HG03095 (cell line): ENCODE data around the gene TCP10L.
"Not testable (repeated sequence)": the region's sequence is repeated elsewhere in the genome, so short reads cannot be mapped to it uniquely, and the experiment has no call there.

Source experiments
- ATAC-seq: cut with Tn5 transposase; IDR thresholded peaks from one replicate; pipeline ENCODE4 v1.9.1; 2021; ENCODE audit warnings: moderate library complexity; ENCODE audit not compliant: unreplicated experiment

TCP10L gene

DNA sequence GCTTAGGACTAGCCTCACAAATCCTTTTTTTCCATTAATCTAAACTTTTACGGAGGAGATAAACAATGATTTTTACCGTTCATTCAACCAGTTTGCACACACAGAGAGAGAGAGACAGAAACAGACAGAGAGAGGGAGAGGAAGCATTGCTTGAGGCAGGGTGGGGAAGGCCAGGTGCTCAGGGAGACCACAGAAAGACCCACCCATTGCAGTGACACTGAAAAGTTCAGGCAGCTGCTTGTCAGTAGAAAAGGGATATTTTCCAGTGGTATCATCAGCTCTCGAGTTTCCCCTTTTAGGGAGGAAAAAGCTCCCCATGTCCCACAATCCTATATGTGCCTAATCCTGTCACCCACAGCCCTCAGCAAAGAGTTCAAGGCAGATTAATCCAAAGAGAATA is 27.2 kb downstream of the TCP10L start:
- ATAC-seq: no peak

DNA sequence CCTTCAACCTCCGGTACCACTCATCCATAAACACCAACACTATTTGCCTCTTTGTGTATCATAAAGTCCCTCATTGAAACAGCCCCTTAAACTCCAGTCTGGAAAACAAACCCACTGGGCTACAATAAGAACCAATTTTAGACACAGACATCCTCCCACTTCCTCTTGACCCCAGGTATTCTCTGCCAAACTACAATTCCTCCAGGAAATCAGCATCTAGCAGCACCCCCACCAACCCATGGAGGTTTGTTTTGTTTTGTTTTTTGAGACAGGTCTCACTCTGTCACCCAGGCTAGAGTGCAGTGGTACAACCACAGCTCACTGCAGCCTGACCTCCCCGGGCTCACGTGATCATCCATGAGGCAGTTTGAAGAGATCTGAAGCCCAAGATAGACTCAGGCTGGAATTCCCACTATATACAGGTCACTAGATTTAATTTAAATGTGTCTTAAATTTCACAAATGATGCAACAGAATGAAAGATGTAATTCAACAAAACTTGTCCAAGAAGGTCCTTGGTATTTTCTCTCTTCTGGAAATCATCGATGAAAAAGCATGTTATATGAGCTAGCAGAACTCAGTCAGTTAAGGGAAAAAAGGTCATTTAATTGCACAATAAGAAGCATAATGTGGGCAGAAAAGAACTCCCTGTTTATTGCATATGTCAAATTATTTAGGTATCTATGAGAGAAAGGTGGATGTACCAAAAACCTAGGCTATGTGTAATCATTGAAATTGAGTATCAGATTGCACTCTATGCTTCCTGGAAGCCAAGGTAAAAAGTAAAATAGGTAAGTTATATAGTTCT is 30.3 kb downstream of the TCP10L start:
- no peak for ATAC-seq

DNA sequence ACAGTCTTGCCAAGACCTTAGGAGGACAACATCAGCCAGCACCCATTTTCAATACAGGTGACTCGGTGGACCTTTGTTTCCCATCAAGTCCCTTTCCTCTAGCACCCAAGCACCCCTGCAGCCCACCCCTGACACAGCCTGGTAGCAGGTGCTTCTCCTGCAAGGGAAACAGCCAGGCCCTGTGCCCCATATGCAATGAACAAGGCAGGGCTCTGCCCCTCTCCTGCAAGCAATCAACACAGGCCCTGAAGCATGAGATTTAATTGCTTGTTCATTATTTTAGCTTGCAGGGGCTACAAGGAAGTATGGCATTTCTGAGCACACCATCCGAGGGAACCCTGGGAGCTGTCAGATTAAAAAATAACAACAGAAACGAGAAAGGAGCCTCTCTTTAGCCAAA is 35.4 kb downstream of the TCP10L start:
- no peak for ATAC-seq

DNA sequence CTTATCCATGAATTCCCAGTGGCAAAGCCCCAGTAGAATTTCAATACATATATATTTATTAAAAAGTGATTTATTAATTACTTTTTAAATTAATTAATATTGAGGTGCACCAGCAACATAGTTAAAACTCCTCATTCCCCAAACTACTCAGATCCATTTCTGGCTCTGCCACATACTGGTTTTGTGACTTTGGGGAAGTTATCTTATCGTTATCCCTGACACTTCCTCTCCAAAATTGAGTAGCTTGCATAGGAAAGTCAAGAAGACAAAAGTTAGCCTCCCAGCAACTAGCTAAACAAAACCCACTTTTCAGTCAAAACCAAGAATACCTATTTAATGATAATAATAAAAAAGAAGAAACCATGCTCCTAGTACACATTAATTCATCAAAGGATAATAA is 35.9 kb downstream of the TCP10L start:
- no peak for ATAC-seq

DNA sequence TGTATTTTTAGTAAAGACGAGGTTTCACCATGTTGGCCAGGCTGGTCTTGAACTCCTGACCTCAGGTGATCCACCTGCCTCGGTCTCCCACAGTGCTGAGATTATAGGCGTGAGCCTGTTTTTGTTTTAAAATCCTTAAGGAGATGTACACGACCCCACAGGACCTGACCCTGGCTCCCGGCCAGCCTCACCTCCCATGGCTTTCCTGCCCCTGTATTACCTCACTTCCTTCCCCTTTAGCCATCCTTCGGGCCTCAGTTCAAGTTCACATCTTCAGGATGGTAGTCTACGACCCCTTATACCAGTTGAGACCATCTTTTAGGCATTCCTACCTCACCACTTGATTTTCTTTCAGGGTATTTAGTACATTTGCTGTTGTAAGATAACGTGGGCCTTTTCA is 36.3 kb downstream of the TCP10L start:
- ATAC-seq: no peak

DNA sequence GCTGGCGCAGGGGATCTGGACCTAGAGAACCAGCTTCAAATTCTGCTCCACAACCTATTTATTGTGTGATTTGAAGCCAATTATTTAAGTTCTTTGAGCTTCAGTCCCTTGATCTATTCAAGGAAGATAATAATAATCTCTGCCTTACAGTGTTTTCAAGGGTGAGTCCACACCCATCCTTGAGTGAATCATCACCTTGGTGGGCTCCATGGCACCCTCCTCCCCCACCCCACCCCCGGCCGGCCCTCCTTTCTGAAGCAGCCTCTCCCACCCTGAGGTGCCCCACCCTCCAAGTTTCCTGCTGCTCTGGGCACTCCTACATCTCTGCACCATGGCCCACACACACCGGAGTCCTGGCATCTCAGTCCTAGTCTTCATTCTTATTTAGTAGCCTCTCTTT is 38.3 kb downstream of the TCP10L start:
- ATAC-seq: no peak

DNA sequence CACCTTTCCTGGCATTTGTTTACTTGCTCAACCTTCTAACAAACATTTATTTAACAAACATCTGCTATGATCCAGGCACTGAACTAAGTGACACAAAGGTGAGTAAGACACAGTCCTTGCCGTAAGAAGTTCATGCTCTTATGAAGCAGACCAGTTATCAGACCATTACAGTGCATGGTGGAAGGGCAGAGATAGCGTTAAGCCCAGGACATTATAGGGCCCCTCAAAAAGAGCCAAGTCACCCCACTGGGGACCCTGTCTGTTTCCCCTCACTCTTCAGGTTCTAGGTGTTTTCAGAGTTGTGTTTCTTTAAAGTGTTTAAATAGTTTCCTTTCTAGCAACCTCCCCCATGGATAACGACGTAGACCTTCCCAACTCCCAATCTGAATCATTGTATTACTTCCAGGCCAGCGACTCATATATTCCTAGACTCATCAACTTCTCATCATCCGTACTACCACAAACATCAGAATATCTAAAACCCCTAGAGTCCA is 39.3 kb downstream of the TCP10L start:
- ATAC-seq: no peak

DNA sequence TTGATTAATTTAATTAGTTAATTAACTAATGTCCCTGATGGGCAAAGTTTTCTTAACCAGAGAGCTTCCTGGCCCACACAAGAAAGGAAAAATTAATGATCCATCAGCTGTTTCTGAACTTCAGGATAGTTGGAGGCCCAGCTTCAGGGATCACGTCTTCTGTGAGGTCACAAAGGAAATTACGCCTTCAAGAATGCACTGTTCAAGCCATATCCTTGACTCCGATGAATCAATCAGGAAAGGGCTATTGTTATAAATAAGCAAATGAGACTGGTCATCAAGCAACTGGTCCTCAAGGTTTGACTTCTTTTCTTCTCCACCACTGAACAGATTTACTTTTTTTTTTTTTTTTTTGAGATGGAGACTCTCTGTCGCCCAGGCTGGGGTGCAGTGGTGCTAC is 40.6 kb downstream of the TCP10L start:
- no peak for ATAC-seq

DNA sequence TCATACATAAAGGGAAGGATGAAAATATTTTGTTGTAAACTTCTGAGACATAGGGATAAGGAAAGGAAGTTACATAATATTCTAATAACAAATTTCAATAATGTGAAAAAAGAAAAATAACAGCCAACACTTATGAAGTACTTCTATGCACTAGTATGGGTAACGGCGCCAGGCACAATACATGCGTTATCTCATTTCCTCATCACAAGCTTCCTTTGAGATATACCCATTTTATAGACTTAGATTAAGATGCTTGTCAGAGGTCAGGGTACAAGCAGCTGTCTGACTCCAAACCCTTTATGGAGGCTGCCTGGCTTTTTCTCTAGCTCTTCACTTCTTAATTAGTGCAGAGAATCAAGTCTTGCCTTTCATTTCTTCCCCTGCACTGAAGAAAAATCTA is 41.3 kb downstream of the TCP10L start:
- ATAC-seq: no peak

DNA sequence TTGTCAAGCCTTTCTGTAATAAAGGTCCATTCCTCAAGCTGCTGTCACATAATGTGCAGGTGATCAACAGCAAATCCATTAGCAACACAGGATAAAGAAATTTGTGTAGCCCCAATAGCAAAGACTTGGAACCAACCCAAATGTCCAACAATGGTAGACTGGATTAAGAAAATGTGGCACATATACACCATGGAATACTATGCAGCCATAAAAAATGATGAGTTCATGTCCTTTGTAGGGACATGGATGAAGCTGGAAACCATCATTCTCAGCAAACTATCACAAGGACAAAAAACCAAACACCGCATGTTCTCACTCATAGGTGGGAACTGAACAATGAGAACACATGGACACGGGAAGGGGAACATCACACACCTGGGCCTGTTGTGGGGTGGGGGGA is 42.3 kb downstream of the TCP10L start:
- ATAC-seq: not testable (repeated sequence)

DNA sequence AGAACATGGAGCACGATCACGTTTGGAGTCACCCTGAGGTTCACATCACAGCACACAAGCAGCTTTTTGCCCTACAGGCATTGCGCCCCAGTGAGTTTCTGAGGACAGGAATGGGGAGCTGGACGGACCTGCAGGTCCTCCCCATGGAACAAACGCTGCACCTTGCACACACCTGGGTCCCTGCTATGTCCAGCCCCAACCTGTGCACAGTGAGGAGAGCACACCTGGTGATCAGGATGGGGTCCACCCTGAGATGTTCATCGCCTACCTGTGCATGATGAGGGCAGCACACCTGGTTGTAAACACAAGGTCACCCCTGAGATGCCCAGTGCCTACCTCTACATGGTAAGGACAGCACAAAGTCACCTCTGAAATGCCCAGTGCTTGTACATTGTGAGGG is 45.9 kb downstream of the TCP10L start:
- no peak for ATAC-seq

DNA sequence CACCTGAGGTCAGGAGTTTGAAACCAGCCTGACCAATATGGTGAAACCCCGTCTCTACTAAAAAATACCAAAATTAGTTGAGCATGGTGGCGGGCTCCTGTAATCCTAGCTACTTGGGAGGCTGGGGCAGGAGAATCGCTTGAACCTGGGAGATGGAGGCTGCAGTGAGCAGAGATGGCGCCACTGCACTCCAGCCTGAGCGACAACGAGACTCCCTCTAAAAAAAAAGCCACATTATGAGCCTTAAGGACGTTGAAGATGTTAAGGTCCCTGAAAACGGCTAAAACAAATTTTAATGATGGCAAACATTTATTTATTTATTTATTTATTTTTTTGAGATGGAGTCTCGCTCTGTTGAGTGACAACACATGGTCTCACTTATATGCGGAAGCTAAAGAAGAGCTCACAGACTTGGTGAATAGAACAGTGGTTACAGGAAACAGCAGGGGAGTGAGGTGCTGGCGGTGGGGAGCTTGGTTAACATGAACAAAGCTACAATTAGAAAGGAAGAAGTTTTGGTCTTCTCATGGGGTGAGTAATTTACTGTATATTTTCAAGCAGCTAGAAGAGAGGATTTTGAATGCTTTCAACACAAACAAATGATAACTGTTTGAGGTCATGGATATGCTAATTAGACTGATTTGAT is 47.1 kb downstream of the TCP10L start:
- no peak for ATAC-seq

DNA sequence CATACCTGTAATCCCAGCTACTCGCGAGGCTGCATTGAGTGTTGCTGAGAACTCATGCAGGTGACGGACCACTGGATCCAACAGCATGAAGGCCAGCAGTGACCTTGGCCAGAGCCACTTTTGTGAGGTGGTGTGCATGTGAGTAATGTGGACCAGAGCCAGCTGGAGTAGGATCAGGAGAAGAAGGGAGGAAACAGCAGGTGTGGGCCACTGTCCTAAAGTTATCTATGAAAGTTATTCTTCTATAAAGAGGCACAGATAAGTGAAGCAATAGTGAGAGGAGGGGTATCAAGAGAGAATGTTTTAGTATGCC is 47.8 kb downstream of the TCP10L start:
- no peak for ATAC-seq

DNA sequence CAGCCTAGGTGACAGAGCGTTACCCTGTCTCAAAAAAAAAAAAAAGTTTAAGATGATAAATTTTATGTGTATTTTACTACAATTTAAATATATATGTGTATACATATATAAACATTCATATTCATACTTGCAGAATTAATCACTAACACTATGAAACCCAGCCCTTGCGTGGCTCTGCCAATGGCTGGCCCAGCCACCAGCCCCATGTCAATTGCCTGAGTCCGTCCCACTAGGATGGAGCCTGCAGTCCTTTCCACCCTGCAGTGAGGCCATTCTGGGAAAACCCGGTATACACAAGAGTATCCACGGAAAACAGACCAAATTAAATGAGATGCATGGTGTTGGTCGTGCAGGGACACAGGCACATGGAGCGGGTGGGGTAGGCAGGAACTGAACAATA is 49.7 kb downstream of the TCP10L start:
- ATAC-seq: no peak

DNA sequence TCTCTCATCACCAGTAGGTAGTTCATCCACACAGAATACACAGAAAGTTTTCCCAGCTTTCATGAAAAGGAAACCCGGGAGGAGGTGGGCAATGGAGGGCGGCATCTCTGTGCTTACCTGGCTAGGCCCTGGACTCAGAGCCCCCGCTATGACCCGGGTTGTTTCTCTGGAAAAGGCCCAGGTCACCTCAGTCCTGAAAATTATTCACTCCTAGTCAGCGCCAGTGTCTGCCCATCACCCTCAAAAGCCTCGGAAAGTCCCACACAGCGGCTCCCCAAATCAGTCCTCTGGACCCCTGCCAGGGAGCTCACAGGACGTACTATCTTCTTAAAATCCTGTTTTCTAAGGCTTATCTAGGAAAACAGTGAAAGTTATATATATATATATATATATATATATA is 51.2 kb downstream of the TCP10L start:
- no peak for ATAC-seq

DNA sequence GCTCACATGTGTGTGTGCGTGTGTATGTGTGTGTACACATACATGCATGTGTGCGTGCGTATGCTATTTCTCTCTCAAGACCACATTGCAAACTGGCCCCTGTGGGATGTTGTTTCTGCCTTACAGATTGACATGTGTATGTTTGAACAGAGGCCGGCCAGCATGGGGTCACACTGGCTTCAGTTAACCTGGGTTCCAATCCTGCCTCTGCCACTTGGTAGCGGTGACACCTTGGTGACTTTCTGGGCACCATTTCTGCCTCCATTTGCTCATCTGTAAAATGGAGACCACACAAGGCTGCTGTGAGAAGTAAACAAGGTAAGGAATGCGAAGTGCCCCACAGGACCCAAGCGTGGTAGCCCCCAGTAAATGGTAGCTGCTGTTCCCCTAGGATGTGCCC is 51.7 kb downstream of the TCP10L start:
- no peak for ATAC-seq

DNA sequence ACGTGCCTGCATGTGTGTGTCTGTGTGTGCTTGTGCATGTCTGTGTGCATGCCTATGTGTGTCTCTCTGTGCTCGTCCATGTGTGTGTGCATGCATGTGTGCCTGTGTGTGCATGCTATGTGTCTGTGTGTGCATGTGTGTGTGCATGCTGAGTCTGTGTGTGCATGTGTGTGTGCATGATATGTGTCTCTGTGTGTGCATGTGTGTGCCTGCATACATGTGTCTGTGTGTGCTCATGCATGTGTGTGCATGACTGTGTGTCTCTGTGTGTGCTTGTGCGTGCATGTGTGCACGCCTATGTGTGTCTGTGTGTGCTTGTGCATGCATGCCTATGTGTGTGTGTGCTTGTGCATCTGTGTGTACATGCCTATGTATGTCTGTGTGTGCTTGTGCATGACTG is 52.3 kb downstream of the TCP10L start:
- no peak for ATAC-seq

DNA sequence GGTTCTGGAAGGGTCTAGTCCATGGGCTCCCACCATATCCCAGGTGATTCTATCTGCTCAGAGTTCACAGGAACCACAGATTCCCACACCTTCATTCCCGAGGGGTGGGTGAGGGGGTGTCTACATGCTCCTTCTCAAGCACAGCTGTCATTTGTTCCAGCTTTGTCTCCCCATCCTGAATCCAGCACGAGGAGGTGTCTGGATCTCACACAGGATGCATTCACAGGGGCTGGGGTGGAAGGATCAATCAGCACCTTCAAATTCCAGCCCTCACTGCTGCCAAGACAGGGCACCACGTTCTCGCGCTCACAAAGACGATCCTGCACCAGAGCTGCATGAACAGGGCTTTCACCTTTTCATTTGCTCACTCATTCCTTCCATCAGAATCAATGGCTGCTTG is 52.7 kb downstream of the TCP10L start:
- no peak for ATAC-seq

DNA sequence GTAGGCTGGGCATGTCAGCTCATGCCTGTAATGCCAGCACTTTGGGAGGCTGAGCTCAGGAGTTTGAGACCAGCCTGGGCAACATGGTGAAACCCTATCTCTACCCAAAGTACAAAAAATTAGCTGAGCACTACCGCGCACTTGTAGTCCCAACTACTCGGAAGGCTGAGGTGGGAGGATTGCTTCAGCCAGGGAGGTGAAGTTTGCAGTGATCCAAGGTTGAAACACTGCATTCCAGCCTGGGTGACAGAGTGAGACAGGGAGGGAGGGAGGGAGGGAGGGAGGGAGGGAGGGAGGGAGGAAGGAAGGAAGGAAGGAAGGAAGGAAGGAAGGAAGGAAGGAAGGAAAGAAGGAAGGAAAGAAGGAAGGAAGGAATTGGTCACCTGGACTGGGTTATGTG is 53.8 kb downstream of the TCP10L start:
- not testable (repeated sequence) for ATAC-seq

DNA sequence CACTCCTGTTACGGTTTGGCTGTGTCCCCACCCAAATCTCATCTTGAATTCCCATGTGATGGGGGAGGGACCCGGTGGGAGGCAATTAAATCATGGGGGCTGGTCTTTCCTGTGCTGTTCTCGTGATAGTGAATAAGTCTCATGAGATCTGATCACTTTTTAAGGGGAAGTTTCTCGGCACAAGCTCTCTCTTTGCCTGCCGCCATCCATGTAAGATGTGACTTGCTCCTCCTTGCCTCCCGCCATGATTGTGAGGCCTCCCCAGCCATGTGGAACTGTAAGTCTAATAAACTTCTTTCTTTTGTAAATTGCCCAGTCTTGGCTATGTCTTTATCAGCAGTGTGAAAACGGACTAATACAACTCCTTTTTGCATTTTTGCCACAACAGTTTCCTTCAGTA is 54.5 kb downstream of the TCP10L start:
- ATAC-seq: not testable (repeated sequence)

DNA sequence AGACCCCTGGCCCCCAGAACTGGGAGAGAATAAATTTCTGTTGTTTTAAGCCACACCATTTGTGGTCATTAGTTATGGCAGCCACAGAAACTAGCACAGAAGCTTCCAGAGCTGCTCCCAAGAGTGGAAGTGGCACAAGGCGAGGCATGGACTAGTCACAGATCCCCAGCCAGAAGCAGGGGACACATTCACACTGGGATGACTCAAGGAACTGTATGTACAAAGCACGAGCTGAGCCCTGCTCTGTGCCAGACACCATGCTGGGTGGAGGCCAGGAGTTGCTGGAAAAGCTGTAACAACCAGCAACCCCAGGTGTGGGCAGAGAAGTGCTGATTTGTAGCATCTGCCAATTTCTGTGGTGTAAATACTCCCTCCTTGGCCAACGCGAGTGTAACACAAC is 55.6 kb downstream of the TCP10L start:
- ATAC-seq: no peak

DNA sequence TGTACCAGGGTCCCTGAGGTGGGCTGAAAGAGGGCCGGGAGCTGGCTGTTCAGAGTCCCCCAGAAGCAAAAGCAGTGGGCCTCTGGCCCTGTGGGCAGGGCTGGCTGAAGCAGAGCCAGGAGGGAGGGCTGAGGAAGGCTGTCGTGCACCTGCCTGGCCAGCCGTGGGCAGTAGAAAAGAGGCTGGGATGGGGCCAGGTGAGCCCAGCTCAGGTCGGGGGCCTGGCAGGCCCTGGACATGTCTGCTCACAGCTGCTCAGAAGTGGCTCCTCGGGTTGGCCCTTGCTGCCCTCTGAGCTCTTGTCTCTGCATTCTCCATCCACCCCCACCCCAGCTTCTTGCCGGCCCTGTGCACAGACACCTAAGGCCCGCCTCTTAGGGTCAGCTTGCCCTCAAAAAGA is 60.0 kb downstream of the TCP10L start:
- no peak for ATAC-seq
